Kidney tubule cell (primary cell): ENCODE measurements around the gene HM13.
"Not testable (repeated sequence)": the region's sequence is repeated elsewhere in the genome, so short reads cannot be mapped to it uniquely, and the experiment has no call there.

Source experiments
- DNase-seq: peaks from one replicate; pipeline ENCODE4 v3.0.0-alpha.2; 2018; ENCODE audit warnings: low spot score

The HM13 gene

GRCh38 chr20:31567380-31567720, 53.1 kb downstream of the HM13 start:
- no peak for DNase-seq

GRCh38 chr20:31568041-31568731, 53.9 kb downstream of the HM13 start:
- no peak for DNase-seq

DNA sequence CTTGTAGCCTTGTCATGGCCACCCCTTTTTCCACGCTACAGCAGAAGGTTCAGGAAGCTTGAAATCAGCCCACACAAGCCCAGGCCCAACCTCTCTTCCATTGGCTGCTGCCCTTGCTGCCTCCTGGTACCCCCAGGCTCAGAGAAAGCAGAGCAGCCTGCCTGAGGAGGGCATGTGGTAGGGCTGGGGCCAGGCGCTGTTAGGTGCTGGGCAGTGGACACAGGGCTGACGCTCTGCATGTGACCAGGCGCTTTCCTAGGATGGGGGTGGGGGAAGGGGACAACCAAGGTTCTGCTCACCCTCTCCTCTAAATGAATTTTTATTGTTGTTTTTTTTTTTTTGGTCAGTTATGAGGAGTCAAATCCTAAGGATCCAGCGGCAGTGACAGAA, 54.5 kb downstream of the HM13 start:
- no peak for DNase-seq

DNA sequence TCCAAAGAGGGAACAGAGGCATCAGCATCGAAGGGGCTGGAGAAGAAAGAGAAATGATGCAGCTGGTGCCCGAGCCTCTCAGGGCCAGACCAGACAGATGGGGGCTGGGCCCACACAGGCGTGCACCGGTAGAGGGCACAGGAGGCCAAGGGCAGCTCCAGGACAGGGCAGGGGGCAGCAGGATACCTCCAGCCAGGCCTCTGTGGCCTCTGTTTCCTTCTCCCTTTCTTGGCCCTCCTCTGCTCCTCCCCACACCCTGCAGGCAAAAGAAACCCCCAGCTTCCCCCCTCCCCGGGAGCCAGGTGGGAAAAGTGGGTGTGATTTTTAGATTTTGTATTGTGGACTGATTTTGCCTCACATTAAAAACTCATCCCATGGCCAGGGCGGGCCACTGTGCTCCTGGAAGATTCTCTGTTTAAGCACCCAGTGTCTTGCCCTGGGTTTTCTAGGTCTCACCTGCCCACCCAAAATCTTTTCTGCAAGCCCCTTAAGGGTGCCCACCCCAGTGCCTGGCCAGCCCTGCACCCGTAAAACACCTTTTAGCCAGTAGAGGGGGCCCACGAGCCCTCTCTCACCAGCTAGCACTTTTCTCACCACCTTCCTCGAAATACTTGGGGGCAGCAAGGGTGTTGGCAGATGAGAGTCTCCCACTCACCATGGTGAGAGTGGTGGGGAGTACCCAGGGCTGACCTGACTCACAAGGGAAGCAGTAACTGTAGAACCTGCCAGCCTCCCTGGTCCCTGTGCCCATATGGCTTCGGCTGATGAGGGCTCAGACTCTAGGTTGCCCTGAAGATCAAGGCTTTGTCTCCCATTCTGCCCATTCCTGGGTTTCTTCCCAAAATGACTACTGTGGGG, 55.1 kb downstream of the HM13 start:
- DNase-seq: peak; percentile 57

- DNase-seq: no peak
Measured at GRCh38 chr20:31570021-31570463, 55.8 kb downstream of the HM13 start.

- no peak for DNase-seq
Measured at GRCh38 chr20:31570735-31571617, 56.7 kb downstream of the HM13 start.

DNA sequence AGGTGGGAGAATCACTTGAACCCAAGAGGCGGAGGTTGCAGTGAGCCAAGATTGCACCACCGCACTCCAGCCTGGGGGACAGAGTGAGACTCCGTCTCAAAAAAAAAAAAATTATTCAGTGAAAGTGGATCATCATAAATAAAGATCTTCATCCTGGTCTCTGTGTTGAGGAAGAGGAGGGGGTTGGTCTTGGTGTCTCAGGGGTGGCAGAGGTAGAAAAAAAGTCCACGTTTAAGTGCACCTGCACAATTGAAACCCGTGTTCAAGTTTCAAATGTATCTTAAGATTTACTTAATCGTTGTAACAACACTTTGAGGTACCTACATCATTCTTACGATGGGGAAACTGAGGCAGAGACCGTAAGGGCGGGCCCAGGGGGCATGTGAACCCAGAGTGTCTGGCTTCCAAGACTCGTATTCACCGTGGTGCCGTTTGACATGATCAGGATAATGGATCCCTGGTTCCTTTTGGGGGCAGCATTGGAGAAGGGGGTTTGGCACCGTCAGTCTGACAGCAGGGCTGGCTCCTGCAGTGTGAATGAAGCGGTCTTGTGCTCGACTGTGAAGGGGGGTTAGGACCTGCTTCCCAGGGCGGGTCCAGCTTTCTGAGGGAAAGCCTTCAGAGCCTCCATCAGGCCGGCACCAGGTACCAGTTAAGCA, 57.9 kb downstream of the HM13 start:
- DNase-seq: no peak

- DNase-seq: peak; percentile 99
Measured at GRCh38 chr20:31572701-31573554, 58.7 kb downstream of the HM13 start.

DNA sequence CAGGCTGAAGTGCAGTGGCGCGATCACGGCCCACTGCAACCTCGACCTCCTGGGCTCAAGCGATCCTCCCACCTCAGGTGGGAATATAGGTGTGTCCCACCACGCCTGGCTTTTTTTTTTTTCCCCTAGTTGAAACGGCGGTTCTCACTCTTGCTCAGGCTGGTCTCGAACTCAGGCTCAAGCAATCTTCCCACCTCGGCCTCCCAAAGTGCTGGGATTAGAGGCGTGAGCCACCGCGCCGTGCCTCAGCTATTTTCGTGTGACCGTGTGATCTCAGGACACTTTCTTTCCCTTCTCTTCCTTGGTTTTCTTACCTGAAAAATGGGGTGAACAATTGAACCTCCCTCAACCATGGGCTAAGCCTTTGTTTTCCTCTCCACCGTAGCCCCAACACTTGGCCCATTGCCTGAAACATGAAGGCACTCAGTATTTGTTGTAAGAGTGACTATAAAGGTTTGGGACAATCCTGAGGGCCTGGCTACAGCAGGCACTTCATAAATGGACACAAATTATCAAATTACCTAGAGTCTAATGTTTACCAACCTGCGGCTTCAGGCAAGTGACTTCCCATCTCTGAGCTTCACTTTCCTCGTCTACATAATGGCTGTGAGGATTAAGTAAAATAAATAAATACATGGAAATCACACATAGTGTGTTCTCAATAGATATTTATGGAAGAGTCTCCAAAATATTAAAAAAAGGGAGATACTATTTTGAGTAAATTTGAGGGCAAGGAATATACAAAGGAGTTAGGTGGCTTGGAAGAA, 59.5 kb downstream of the HM13 start:
- DNase-seq: no peak

DNA sequence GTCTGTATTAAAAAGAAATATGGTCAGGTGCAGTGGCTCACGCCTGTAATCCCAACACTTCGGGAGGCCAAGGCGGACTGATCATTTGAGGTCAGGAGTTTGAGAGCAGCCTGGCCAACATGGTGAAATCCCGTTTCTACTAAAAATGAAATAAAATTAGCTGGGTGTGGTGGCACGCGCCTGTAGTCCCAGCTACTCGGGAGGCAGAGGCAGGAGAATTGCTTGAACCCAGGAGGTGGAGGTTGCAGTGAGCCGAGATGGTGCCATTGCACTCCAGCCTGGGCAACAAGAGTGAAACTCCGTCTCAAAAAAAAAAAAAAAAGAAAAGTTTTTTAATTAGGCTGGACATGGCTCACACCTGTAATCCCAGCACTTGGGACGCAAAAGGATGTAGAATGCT, 60.7 kb downstream of the HM13 start:
- DNase-seq: not testable (repeated sequence)

DNA sequence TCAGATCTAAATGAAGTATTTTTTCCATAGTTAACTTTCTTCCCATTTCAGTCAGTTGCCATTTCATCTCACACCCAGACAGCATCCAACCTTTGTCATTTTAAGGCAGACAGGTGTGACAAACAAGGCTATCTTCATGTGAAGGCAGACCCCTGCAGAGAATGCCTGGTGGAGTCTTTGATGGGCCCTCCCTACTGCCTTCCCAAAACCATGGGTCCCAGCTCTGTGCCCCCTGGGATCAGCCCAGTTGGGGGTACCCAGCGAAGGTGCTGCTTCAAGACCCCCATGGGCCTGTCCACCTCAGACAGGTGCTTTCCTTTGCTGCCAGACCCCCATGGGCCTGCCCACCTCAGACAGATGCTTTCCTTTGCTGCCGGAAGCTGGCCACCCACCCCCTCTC, 62.5 kb downstream of the HM13 start:
- DNase-seq: no peak

GRCh38 chr20:31577194-31577593, 63.0 kb downstream of the HM13 start:
- DNase-seq: no peak

DNA sequence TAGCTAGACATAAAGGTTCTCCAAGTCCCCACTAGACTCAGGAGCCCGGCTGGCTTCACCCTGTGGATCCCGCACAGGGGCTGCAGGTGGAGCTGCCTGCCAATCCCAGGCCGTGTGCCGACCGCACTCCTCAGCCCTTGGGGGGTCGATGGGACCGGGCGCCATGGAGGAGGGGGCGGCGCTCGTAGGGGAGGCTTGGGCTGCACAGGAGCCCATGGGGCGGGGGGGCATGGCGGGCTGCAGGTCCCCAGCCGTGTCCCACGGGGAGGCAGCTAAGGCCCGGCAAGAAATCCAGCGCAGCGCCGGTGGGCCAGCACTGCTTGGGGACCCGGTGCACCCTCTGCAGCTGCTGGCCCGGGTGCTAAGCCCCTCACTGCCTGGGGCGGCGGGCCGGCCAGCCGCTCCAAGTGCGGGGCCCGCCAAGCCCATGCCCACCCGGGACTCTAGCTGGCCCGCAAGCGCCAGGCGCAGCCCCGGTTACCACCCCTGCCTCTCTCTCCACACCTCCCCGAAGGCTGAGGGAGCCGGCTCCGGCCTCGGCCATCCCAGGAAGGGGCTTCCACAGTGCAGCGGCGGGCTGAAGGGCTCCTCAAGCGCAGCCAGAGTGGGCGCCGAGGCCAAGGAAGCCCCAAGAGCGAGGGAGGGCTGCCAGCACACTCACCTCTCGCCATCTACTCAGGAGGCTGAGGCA, 64.4 kb downstream of the HM13 start:
- DNase-seq: no peak

DNA sequence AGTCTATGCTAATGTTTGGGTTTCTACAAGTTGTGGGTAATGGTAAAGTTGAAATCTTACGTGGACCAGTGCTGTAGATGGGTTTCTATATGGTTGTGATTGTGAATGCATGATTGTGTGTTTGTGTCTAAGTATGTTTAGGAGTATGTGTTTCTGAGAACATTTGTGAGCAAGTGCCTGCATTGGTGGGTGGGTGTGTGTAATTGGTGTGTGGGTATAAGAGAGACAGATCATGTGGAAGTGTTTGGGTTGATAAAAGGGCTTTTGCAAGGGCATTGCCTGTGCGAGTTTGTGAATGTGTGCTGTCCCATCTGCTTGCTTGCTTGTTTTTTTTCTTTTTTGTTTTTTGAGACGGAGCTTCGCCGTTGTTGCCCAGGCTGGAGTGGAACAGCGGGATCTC, 65.0 kb downstream of the HM13 start:
- no peak for DNase-seq

- DNase-seq: not testable (repeated sequence)
Measured at GRCh38 chr20:31579941-31580651, 65.9 kb downstream of the HM13 start.

DNA sequence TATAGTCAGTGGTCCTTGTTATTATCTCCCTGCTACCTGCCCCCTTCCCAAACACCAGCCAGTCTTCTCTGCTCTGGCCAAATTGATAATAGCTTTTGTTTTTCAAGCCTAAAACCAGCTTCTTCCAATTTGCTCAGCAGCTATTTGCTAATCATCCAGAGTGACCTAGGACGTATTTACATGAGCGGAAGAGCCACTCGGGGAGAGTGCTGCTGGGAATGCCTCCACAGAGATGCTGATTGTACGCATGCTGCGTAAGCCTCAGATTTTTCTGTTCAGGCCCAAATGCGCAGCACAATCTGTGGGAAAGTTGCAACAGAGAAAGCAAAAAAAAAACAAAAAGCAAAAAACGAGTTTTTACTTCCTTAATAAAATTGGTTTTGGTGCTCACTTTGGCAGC, 66.5 kb downstream of the HM13 start:
- DNase-seq: no peak

GRCh38 chr20:31581391-31581790, 67.1 kb downstream of the HM13 start:
- no peak for DNase-seq

DNA sequence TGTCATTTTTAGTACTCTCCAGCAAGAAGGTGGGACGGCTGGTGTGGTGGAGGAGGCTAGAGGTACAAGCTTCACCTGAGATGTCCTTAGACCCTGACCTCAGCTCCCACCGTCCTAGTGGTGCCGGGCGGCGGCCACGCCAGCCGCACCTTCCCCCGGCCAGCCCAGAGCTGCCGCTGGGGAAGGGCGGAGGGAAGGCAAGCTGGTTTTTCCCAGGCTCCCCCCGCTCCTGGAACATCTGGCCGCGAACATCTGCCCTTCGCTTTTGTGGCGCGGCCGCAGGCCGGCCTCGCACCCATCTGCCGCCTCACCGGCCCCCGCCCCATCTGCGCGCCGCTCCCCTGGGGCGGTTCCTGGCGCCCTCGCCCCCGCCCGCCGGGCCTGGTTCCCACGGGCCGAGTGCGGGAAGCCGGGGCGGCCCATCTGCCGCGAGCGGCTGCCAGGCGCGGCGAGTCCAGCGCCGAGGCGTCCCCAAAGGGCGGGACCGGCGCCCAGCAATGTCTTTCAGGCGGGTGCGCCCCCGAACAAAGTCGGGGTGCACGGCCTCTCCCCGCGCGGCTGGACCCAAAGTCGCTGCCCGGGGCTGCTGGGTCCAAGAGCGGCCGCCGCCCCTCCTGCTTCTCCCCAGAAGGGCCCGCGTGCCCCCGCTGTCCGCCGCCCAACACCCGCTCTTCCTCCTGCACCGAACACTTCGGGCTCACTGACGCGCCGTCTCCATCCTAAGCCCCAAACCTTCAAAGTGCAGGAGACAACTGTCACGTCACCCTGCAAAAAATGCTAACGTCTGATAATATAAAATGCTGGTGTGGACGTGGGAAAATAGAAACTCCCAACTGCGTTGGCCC, 73.5 kb downstream of the HM13 start:
- DNase-seq: no peak
